Measurements from ENCODE around the gene TMEM202.

- TF ChIP-seq, protein P1, sequence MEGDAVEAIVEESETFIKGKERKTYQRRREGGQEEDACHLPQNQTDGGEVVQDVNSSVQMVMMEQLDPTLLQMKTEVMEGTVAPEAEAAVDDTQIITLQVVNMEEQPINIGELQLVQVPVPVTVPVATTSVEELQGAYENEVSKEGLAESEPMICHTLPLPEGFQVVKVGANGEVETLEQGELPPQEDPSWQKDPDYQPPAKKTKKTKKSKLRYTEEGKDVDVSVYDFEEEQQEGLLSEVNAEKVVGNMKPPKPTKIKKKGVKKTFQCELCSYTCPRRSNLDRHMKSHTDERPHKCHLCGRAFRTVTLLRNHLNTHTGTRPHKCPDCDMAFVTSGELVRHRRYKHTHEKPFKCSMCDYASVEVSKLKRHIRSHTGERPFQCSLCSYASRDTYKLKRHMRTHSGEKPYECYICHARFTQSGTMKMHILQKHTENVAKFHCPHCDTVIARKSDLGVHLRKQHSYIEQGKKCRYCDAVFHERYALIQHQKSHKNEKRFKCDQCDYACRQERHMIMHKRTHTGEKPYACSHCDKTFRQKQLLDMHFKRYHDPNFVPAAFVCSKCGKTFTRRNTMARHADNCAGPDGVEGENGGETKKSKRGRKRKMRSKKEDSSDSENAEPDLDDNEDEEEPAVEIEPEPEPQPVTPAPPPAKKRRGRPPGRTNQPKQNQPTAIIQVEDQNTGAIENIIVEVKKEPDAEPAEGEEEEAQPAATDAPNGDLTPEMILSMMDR (conservative IDR thresholded peaks at IDR 0.05; ENCODE audit: low read depth, low read length) = no peak
- TF ChIP-seq RCOR1 (IDR thresholded peaks at IDR 0.05; ENCODE audit: insufficient replicate concordance, low read length) (no peak), POLR2A (IDR thresholded peaks at IDR 0.05; ENCODE audit: low read depth, low read length) (no peak), USF2 (IDR thresholded peaks at IDR 0.05; ENCODE audit: low read depth, low read length) (no peak), RAD21 (IDR thresholded peaks at IDR 0.05; ENCODE audit: low read length) (no peak)
Observed at GRCh38 chr15:72451224-72451623, 53.1 kb downstream of the TMEM202 start.
